COLO668 (cell line): ENCODE measurements around the gene KPTN.
A peak's percentile ranks its signal among the peaks of the same experiment; 100 is the strongest.

Experiments
- DNase-seq: peaks from one replicate; lab custom pipeline; 2025; ENCODE audit not compliant: unreplicated experiment; lab: John Stamatoyannopoulos, UW

KPTN gene

DNA sequence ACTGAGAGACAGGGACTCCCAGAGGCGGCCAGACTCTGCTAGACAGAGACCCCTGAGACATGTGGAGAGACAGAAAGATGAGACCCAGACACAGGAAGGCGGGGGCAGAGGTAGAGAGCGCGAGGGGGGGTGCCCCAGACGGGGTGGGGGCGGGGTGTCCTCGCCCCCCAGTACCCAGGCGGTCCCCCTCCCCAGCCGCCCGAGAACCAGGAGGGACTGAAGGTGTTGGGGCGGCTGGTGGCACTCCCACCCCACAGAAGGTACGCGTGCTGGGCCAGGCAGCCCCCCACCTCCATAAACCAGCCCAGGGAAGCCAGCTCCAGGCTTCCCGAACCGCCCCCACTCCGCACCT, 12.7 kb downstream of the KPTN start:
- DNase-seq = no peak

DNA sequence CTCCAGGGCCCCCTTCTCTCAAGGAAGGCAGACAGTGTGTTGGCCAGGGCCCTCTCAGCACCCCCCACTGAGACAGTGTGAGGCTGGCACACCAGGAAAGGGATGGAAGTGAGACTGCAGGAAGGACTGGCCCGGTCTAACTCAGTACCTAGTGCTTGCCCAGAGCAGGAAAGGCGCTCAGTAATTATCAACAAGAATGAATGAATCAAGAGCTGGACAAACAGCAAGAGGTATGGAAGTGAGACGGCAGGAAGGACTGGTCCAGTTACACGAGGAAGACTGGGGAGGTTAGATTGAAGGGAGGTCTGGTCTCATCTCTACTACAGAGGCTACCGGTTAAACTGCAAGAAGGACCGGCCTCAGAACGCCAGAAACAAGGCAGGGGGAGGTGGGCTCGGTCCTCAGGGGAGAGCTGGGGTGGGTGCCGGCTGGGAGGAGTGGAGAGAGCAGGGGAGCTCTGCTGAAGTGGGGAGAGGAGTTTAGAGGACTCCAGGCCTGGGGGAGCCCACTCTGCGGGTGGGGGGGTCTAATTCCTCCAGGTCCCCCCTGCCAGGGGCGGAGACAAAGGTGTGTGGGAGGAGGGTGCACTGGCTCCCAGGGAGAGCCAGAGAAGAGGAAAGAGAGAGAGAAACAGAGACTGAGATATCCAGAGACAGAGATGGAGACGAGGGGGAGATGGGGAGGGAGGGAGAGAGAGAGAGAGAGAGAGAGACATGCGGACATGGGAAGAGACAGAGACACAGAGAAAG, 13.4 kb downstream of the KPTN start:
- no peak for DNase-seq

DNA sequence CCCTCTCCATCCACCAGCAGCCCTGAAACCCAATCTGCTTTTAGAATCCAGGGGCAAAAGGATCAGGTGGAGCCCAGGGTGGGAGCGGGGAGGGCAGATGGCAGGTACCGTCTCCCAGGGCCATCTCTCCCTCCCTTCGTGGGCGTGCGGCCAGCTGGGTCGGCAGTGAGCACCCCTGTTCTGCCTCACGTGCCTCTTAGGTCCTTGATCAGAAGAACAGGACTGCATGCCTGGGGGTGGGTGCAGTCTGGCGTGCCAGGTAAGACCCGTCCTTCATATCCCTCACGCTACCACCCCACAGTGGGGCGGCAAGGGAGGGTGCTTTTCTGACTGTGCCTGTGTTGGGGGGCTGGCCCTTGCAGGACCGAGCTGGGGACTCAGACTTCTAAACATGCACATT, 14.3 kb downstream of the KPTN start:
- DNase-seq = no peak

DNA sequence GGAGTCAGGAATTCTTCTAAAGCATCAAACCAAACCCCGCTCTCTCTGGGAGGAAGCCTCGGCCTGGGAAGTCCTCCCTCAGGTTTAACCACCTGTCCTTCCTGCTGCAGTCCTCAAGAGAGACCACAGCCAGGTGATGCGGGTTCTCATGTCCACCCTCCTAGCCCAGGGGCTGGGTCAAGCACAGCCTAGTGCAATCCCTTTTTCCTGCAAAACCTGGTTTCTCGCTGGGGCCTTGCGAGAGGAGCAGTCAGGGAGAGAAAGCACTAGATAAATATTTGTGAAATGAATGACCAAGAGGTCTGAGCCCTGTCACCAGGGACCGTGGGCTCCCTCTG, 14.7 kb downstream of the KPTN start:
- DNase-seq = no peak

DNA sequence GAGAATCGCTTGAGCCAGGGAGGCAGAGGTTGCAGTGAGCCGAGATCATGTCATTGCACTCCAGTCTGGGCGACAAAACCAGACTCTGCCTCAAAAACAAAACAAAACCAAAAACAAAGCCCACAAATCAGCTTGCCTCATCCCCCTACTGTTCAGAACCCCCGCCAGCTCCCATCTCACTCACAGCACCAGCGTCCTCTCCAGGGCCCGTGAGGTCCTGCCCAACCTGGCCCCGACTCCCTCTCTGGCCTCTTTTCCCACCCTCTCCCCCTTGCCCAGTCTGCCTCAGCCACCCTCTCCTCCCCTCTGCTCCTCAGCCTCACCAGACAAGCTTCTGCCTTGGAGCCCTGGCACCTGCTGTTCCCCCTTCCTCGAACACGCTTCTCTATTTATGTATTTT, 16.1 kb downstream of the KPTN start:
- DNase-seq = no peak

GRCh38 chr19:47465957-47466356, 18.1 kb downstream of the KPTN start:
- no peak for DNase-seq

DNA sequence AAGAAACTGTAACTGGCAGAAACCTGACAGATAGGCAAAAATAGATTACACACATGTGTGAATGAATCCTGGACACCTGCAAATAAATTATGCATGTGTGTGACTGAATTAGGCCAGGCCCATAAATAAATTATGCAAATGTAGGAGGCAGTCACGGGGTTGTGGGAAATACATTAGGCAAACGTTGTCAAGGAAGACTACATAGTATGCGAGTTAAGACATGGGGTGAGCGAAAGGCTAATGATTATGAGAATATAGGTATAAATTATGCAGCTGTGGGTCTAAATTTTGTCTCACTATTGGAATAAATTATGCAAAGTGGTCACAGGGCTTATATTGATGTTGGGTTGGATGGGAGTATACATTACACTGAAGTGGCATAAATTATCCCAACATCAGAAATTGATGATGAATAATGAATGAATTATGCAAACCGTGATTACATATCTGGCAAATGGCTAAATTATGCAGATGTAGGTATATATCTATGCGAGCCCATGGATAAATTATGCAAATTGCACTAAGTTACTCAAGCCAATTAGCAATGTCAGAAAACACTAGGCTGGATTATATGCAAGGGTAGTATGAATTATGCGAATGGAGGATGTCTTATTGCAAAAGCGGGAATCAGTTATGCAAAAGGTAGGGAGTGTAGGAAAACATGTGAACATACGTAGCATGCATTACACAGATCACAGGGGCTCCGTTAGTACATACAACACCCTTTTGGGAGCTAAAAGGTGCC, 19.2 kb downstream of the KPTN start:
- DNase-seq = no peak

GRCh38 chr19:47461876-47462275, 22.1 kb downstream of the KPTN start:
- DNase-seq = no peak

DNA sequence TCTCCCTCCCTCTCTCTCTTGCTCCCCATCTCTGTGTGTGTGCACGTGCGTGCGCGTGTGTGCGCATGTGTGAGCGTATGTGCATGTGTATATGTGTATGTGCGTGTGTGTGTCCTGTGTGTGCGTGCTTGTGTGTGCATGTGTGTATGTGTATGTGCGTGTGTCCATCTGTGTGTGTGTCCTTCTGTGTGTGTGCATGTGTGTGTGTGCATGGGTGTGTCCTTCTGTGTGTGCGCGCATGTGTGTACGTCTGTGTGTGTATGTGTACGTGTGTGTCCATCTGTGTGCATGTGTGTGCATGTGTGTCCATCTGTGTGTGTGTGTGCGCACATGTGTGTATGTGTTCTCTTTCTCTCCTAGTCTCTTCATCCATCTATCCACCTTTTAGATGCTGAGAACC, 24.5 kb downstream of the KPTN start:
- no peak for DNase-seq

GRCh38 chr19:47458672-47459071, 25.3 kb downstream of the KPTN start:
- DNase-seq = no peak

DNA sequence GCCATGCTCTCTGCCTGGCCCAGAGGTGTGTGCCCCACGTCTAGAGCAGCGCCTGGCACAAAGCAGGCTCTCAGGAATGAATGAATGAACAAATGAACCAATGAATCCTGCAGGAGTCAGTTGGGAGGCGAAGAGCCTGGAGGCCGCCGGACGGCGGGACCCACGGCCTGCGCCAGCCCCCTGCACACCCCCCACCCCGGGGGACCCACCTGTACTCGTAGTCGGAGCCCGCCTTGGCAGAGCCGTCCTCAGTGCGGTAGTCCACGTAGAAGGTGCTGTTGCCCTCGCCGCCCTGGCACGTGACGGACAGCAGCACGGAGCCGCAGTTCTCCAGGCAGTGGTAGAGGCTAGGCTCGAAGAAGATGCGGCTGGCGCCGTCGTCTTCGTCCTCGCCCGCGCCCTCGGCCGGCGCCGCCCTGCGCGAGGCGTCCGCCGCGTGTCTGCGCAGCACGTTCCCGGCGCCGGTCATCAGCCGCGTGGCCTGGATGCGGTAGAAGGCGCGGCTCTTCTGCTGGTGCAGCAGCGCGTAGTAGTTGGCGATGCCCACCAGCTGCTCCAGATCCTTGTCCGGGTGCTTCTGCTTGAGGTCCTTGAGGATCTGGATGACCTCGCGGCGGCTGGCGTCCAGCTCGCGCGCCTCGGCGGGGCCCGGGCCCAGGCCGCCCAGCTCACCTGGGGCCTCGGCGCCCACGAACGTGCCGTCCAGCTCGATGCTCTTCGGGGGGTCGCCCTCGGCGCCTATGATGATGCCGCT, 27.1 kb downstream of the KPTN start:
- no peak for DNase-seq

DNA sequence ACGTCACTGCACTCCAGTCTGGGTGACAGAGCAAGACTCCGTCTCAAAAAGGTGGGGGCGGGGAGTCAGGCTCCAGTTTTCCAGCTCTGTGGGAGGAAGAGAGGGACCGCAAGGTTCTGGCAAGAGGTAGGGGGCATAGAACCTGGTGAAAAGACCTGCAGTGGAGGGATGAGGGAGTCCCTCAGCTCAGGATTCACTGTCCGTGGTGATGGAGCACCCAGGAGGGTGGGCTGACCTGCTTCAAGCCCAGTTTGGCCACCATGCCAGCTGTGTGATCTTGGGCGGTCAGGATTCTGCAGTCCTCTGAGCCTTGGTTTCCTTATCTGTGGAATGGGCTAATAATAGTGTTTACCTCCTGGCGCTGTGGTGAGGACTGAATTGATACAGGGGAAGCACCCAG, 33.5 kb downstream of the KPTN start:
- no peak for DNase-seq

DNA sequence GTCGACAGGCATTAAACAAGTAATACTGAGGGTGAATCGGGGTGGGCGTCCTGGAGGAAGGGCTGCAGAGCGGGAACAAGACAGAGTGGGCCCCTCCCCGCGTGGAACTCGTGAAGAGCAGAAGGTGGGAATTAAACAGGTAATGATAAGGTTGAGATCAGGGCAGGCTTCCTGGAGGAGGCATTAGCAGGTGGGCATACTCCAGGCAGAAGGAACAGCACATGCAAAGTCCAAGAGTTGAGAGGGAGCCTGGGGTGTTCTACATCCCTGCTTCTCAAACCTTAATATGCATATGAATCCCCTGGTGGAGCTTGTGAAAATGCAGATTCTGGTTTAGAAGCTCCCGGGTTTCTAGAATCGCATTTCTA, 35.7 kb downstream of the KPTN start:
- DNase-seq = no peak

- peak; percentile 65 for DNase-seq
These were observed 36.3 kb downstream of the KPTN start for GRCh38 chr19:47447470-47448359.

- DNase-seq = peak; percentile 55
These were observed 37.2 kb downstream of the KPTN start for GRCh38 chr19:47446534-47447469.

DNA sequence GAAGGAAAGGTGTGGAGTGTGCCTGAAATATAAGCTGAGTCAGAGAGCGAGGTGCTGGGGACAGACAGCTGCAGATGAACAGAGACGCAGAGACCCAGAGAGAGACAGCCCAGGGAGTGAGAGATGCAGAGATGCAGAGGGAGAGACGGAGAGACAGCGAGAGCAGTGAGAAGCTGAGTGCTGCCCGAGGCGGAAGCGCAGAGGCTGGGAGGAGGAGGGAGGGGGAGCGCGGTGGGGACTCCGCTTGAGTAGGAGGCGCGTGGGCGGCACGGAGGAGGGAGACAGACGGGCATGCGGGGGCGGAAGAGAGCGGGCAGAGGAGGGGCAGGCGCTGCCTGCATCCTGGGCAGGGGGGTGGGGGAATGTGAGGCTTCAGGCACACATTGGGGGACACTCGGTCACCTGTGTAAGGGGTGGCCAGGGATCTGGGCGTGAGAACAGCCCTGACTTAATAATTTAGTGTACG, 38.0 kb downstream of the KPTN start:
- DNase-seq = peak; percentile 48

GRCh38 chr19:47445527-47445926, 38.5 kb downstream of the KPTN start:
- DNase-seq = no peak

GRCh38 chr19:47444388-47444821, 39.6 kb downstream of the KPTN start:
- no peak for DNase-seq

GRCh38 chr19:47443331-47443730, 40.7 kb downstream of the KPTN start:
- no peak for DNase-seq

- peak; percentile 20 for DNase-seq
These were observed 45.2 kb downstream of the KPTN start for GRCh38 chr19:47438793-47439220.
